ENCODE data around the gene VSIG4.

- no peak for TF ChIP-seq POLR2AphosphoS5 (IDR thresholded peaks at IDR 0.05)
- no peak for TF ChIP-seq CTCF (IDR thresholded peaks at IDR 0.05)
- no peak for TF ChIP-seq POLR2A (IDR thresholded peaks at IDR 0.05)
Measured at GRCh38 chrX:66064261-66064660, 24.4 kb upstream of the VSIG4 start.
